Hematopoietic multipotent progenitor cell treated with erythropoietin and hydrocortisone succinate and interleukin-3 and kit ligand, for 15 days (in vitro differentiated cells): Measurements from ENCODE around the gene SIRT3.
"Not testable (repeated sequence)": the region's sequence is repeated elsewhere in the genome, so short reads cannot be mapped to it uniquely, and the experiment has no call there.

Source experiments
- DNase-seq: peaks from one replicate; pipeline ENCODE4 v3.0.0-alpha.2; 2015; ENCODE audit warnings: low spot score

Gene SIRT3

DNA sequence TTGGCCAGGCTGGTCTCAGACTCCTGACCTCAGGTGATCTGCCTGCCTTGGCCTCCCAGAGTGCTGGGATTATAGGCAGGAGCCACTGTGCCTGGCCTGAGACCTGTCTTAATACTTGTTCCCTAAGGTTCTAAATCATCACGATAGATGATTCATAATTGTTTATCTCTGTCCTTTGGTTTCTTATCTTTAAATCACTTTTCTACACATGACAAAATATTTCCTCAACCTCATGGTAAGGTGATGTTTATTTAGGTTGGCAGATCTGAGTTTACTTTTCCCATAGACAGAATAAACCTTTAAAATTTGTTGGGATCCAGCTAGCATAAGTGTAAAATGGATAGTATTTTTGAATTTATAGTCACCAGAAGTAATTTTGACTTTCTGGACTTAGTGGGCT, 4.2 kb upstream of the SIRT3 start:
- DNase-seq = no peak

DNA sequence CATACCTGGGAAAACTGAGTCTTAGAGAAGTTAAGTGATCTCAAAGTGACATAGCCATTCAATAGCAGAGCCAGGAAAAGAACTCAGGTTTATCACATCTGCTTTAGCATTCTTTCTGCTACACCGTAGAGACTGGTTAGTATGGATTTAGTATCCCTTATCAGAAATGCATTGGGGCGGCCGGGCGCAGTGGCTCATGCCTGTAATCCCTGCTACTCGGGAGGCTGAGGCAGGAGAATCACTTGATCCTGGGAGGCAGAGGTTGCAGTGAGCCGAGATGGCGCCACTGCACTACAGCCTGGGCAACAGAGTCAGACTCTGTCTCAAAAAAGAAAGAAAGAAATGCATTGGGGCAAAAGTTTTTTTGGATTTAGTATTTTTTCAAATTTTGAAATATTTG, 2.2 kb upstream of the SIRT3 start:
- not testable (repeated sequence) for DNase-seq

DNA sequence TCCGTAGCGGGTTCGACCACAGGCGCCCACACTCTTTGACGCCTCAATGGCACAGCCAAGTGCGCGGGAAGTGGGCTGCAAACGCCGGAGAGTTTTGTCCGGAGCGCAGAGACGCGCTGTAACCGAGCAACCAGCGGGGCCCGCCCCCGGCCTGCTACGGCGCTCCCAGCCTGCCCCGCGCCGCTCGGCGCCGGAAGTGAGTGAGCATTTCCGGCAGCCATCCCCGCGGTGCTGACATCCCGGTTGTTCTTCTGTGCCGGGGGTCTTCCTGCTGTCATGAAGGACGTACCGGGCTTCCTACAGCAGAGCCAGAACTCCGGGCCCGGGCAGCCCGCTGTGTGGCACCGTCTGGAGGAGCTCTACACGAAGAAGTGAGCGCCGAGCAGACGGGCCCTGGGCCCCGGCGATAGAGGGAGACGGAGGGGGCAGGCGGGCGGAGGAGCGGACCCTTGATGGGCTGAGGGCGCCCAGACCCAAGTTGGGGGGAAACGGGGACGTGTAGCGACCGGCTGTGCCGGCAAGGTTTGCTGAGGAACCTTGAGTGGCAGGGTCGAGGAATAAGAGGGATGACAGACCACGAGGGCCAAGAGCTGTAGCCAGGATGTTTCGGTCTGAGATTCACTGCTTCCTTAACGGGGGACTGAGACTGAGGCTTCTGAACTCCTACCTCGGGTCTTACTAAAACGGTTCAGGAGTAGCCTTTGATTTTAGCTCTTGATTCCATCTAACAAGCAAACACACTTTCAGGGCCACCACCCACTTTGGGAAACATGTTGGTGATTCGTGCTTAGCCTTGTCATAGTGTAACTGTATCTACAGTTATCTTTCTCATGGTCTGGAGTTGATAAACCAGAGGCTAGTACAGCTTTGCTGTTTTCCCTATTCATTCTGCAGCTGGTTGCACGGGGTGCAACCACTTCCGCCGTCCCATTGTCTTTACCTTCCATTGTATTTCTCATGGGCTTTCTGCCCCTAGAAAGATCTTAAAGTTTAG, 929 bp upstream of the SIRT3 start, which contains the start of gene PSMD13:
TSS of gene PSMD13 (plus strand) at position 203 of the 994 bp plus-strand sequence. CDS start at position 277, 74 bp downstream.
- peak; percentile 87 for DNase-seq

DNA sequence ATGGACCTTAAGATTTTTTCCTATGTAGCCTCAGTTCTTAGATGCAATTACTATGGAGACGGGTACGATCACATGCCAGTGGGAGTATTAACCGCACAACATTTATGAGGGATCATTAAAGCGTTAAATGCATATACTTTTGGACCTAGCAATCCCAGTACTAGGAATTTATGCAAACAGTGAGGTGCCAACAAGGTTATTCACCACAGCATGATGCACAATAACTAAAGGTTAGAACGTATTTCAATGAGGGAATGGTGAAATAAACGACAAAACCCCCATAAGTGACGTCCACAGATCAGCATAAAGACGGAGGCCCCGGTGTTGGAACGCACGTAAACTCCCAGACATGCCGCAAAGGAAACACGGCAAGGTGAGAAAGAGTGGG, 539 bp downstream of the SIRT3 start:
- no peak for DNase-seq

DNA sequence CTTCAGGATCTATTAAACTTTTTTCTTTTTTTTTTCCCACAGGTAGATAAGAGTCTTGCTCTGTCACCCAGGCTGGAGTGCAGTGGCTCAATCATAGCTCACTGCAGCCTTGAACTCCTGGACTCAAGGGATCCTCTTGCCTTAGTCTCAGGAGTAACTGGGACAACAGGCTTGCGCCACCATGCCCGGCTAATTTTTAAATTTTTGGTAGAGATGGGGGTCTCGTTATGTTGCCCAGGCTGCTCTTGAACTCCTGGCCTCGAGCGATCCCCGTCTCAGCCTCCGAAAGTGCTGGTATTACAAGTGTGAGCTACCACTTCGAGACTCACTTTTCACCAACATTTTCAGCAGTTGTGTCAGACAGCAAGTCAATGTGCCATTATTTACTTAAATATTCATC, 962 bp downstream of the SIRT3 start:
- no peak for DNase-seq

DNA sequence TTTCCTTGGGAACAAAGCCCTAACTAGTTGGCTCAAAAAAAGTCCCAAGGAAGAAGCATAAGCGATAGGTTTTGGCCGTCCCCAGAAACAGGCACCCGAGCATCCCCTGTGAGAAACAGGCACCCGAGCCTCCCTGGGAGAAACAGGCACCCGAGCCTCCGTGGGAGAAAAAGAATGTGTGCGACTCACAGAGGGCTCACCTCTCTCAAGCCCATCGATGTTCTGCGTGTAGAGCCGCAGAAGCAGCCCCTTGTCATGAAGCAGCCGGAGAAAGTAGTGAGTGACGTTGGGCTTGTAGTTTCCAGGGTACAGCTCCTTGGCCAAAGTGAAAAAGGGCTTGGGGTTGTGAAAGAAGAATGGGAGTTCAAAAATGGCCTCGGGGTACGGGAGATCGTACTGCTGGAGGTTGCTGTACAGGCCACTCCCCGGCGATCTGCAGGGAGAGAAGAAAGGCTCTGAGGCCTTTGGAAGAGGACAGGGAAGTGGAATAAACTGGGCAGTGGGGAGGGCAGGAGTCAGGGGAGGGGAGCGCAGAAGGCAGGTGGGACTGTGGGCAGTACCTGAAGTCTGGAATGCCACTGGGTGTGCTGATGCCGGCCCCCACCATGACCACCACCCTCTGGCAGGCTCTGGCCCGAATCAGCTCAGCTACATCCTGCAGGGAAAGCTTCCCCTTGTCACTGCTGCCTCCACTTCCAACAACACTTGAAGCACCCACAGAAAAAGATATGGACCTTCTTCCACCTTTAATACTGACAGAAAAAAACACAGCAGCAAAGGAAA, 3.2 kb downstream of the SIRT3 start:
- DNase-seq = no peak

DNA sequence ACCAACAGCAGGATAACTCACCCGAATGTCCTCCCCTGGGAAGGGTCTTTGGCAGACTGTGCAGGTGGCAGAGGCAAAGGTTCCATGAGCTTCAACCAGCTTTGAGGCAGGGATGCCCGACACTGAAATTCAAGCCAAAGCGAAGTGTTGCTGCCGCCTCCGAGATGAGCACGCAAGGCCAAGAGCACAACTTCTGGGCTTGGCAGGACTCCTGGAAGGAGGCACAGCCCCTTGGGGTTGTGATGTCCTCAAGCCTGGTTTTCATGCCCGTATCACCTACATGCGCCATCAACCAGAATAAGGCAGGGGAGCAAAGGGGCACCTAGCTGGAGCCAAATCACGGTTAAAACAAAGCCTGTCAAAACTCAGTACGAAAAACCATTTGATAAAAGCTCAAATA, 5.7 kb downstream of the SIRT3 start:
- DNase-seq = no peak

GRCh38 chr11:227824-228379, 8.2 kb downstream of the SIRT3 start:
- DNase-seq = no peak

DNA sequence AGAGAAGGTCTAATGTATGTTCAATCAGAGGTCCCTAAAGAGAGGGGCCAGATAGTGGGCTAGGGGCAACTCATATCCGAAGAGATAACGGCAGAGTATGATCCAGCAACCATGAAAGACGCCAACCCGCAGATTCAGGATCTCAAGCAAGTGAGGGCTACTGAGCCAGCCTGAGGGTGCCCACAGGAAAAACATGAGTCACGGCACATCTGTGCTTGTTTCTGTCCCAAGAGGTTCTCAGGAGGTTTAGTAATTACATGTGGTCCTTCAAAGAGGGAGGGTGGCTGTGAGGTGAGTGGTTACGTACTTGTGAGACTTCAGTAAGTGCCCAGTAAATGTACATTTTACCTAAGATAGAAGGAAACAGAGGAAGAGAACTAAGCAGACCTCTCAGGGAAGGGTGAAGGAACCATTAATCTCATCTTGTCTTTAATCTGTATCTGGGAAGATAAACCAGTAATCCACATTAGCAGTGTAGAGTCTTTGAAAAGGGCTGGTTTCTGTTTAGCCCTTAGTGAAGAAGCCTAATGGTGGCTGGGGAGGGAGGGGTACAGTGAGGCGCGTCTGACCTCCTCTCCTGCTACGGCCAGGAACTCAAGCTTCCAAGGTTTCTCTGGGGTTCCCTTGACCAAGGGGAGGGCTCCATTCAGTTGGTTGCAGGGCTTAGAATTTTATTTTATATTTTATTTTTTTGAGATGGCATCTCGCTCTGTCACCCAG, 10.2 kb downstream of the SIRT3 start:
- DNase-seq = no peak

DNA sequence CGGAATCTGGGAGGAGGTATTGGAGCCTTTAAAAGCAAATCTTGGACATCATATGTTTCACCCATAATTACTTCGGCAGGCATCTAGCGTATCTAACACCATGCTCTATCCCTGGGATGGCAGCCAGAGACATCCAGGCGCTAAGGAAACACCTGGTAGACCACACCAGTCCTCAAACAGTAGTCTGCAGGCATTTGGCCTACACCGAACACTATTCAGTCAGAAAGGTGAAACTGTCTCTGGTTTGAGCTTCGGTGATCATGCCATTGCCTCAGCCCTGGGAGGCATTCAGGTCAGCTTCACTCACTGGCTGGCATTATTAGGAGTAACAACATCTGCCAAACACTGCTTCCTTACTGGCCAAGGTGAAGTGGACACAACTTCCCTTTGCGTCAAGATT, 11.7 kb downstream of the SIRT3 start:
- no peak for DNase-seq

GRCh38 chr11:223884-224283, 12.3 kb downstream of the SIRT3 start:
- no peak for DNase-seq

GRCh38 chr11:223026-223789, 12.9 kb downstream of the SIRT3 start:
- no peak for DNase-seq

DNA sequence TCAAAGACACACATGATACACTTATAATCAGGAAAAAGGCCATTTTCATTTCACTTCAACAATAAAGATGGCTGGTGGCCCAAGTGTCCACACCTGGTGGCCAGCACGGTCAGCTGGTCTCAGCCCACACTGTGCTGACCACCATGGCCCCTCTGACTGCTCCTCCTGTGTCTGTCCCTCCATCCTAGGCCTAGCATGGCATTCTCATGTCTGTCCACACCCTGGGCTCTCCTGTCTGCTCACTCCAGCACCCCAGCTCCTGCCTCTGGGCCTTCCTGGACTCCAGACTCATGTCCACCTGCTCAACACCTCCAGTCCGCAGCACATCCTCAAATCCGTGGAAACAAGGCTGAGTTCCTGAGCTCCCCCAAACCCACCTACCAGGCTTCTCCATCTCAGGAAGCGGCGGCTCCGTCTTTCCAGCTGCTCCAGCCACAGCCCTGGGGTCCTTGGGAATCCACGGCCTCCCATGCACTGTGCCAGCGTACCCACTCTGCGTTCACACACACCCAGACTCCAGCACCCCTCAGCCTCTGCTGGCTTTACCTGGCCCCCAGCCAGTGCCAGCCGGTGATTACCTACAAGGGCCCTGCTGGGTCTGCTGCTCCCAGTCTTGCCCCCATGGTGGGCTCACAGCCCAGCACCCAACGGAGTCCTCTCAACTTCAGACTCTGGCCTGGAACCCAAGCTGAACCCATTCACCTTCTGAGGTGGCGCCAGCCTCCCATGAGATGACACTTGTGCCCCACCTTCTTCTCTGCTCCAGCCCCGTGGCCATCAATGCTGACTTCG, 13.9 kb downstream of the SIRT3 start:
- no peak for DNase-seq

DNA sequence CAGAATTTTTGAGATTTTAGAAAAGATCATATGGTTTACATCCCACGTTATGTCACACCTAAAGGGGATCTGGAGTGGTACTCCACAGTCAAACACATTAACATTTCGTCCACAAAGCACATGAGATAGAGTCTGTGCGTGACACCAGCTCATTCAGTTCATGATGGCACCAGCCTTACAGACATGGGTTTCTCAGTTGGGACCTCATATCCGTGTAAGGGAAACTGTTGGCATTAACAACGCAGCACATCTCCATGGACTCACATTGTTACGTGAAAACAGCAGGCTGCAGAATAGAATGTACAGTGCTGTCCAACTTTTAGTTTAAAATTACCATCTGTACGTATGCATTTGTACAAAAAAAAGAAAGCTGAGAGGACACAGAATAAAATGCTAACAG, 14.6 kb downstream of the SIRT3 start:
- no peak for DNase-seq

GRCh38 chr11:220641-221215, 15.4 kb downstream of the SIRT3 start:
- peak; percentile 76 for DNase-seq

- no peak for DNase-seq
Measured at GRCh38 chr11:218815-219593, 17.1 kb downstream of the SIRT3 start.

DNA sequence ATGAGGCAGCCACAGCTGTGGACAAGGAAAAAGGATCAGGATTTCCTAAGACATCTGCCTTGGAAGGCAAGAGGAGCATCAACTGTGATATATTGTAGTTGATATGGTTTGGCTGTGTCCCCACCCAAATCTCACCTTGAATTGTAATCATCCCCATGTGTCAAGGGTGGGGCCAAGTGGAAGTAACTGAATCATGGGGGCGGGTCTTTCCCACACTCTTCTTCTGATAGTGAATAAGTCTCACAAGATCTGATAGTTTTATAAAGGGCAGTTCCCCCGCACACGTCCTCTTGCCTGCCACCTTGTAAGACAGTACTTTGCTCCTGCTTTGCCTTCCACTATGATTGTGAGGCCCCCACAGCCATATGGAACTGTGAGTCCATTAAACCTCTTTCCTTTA, 18.4 kb downstream of the SIRT3 start:
- DNase-seq = no peak

GRCh38 chr11:216081-216974, 19.8 kb downstream of the SIRT3 start:
- DNase-seq = no peak
